Stimulated activated naive B cell treated with anti-CD40 and anti-IgM and Interleukin-4, amounts not matched to agents 10 μg/mL and 1 μg/mL and 100 μg/mL, for 72 hours (primary cell): ENCODE results near the gene SLC25A1.

Source experiments
- ATAC-seq, 2 donors: fragments of 150-1000 bp; cut with Tn5 transposase; replicated peaks; 2 replicates each; pipeline ENCODE4 v1.10.0; 2021; ENCODE audit warnings: moderate library complexity in 1 of 2
- DNase-seq: peaks from one replicate; pipeline ENCODE4 v3.0.0; 2021
- H3K27ac Mint-ChIP-seq: one replicate; pipeline ENCODE4 v1.8.0; 2022; ENCODE audit warnings: mild to moderate bottlenecking, mixed read lengths
- H3K27me3 Mint-ChIP-seq, 2 donors: one replicate each; pipeline ENCODE4 v1.8.0; 2022; ENCODE audit warnings: mixed read lengths in 2 of 2
- H3K36me3 Mint-ChIP-seq, 2 donors: one replicate each; pipeline ENCODE4 v1.8.0; 2022; ENCODE audit warnings: mixed read lengths in 2 of 2, mild to moderate bottlenecking in 1 of 2
- H3K4me1 Mint-ChIP-seq, 2 donors: one replicate each; pipeline ENCODE4 v1.8.0; 2022; ENCODE audit warnings: mixed read lengths in 2 of 2, mild to moderate bottlenecking in 1 of 2
- H3K4me3 Mint-ChIP-seq, 2 donors: one replicate each; pipeline ENCODE4 v1.8.0; 2022; ENCODE audit warnings: mild to moderate bottlenecking in 2 of 2, mixed read lengths in 2 of 2, moderate library complexity in 1 of 2
- H3K9me3 Mint-ChIP-seq, 2 donors: one replicate each; pipeline ENCODE4 v1.8.0; 2022; ENCODE audit warnings: mixed read lengths in 2 of 2, mild to moderate bottlenecking in 1 of 2

Gene SLC25A1

GRCh38 chr22:19197997-19198865 is 19.7 kb upstream of the SLC25A1 start:
- Mint-ChIP-seq H3K27me3 (peaks cover 0 to 3% of the 10 kb centered on the region in 2 donors), H3K36me3 (no peaks in the 10 kb centered on the region), H3K4me1 (peaks cover 9 to 10% of the 10 kb centered on the region in 2 donors), H3K27ac (no peak overlapping the region), H3K9me3 (peaks cover 2 to 5% of the 10 kb centered on the region in 2 donors), H3K4me3 (no peak overlapping the region)
- DNase-seq (no peak), ATAC-seq (no peak)

GRCh38 chr22:19196841-19197612 is 18.5 kb upstream of the SLC25A1 start:
- ATAC-seq (no peak), DNase-seq (no peak)
- H3K9me3 Mint-ChIP-seq, result no peaks in the 10 kb centered on the region
- no peaks in the 10 kb centered on the region for H3K27me3 Mint-ChIP-seq
- H3K27ac Mint-ChIP-seq, result no peak overlapping the region
- no peak overlapping the region for H3K4me3 Mint-ChIP-seq
- H3K36me3 Mint-ChIP-seq, result no peaks in the 10 kb centered on the region
- H3K4me1 Mint-ChIP-seq, result peaks cover 9 to 10% of the 10 kb centered on the region in 2 donors

GRCh38 chr22:19195796-19196731 is 17.5 kb upstream of the SLC25A1 start:
- no peak overlapping the region for H3K27ac Mint-ChIP-seq
- ATAC-seq, result no peak
- H3K4me3 Mint-ChIP-seq, result no peak overlapping the region
- H3K36me3 Mint-ChIP-seq, result no peaks in the 10 kb centered on the region
- DNase-seq, result no peak
- no peaks in the 10 kb centered on the region for H3K27me3 Mint-ChIP-seq
- H3K9me3 Mint-ChIP-seq, result no peaks in the 10 kb centered on the region
- H3K4me1 Mint-ChIP-seq, result peaks cover 9 to 10% of the 10 kb centered on the region in 2 donors

GRCh38 chr22:19194766-19195536 is 16.4 kb upstream of the SLC25A1 start:
- Mint-ChIP-seq H3K36me3 (no peaks in the 10 kb centered on the region), H3K4me1 (peaks cover 9 to 10% of the 10 kb centered on the region in 2 donors), H3K27me3 (no peaks in the 10 kb centered on the region), H3K27ac (no peak overlapping the region), H3K4me3 (no peak overlapping the region), H3K9me3 (no peaks in the 10 kb centered on the region)
- no peak for ATAC-seq
- no peak for DNase-seq

DNA sequence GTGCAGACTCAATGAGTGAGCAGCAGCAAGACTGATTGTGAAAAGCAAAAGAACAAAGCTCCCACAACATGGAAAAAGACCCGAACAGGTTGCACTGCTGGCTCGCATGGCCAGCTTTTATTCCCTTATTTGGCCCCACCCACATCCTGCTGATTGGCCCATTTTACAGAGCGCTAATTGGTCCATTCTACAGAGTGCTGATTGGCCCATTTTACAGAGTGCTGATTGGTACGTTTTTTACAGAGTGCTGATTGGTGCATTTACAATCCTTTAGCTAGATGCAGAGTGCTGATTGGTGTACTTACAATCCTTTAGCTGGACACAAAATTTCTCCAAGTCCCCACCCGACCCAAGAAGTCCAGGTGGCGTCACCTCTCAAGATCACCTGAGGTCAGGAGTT is 15.3 kb upstream of the SLC25A1 start:
- H3K4me1 Mint-ChIP-seq, result peaks cover 9 to 10% of the 10 kb centered on the region in 2 donors
- no peak overlapping the region for H3K27ac Mint-ChIP-seq
- H3K36me3 Mint-ChIP-seq, result no peaks in the 10 kb centered on the region
- no peaks in the 10 kb centered on the region for H3K9me3 Mint-ChIP-seq
- no peak for ATAC-seq
- no peak overlapping the region for H3K4me3 Mint-ChIP-seq
- no peaks in the 10 kb centered on the region for H3K27me3 Mint-ChIP-seq
- no peak for DNase-seq

- no peaks in the 10 kb centered on the region for H3K36me3 Mint-ChIP-seq
- no peak for ATAC-seq
- H3K4me3 Mint-ChIP-seq, result no peak overlapping the region
- DNase-seq, result no peak
- H3K9me3 Mint-ChIP-seq, result no peaks in the 10 kb centered on the region
- H3K27ac Mint-ChIP-seq, result no peak overlapping the region
- H3K4me1 Mint-ChIP-seq, result no peaks in the 10 kb centered on the region
- peaks cover 0 to 6% of the 10 kb centered on the region in 2 donors for H3K27me3 Mint-ChIP-seq
These were observed 9.4 kb upstream of the SLC25A1 start for GRCh38 chr22:19187716-19188563.

DNA sequence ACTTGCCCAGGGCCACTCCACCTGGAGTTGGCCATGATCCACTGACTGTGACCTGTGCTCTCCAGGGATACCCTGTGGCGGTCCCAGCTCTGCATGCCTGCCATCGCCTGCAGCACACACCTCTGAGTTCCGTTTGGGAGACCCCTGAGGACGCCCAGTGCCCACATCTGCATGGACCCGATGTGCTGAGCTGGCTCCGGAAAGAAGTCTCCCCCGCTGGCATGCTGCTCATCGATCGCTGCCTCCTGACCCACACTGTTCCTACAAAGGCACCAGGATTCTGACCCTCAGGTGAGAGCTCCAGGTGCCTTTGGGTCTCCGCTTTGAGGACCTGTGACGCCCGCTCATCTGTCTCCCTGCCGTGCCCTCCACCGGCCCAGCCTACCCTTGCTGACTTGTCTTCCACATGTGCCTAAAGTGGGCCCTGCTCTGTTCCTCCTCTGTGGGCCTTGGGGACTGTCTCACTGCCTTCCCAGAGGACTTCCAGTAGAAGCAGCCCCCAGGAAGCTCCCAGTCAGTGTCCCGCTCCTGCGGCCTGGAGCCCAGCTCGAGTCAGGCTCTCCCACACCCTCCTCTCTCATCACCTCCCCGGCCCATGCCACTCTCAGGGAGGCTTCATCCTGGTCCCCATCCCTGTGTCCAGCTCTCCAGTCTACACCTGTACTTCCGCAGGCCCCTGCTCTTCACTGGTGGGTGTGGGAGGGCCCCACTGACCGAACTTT is 5.9 kb upstream of the SLC25A1 start:
- DNase-seq, result no peak
- Mint-ChIP-seq H3K4me3 (no peak overlapping the region), H3K27me3 (peaks cover 4 to 6% of the 10 kb centered on the region in 2 donors), H3K9me3 (no peaks in the 10 kb centered on the region), H3K36me3 (no peaks in the 10 kb centered on the region), H3K4me1 (peaks cover 10 to 18% of the 10 kb centered on the region in 2 donors), H3K27ac (no peak overlapping the region)
- ATAC-seq, result no peak

DNA sequence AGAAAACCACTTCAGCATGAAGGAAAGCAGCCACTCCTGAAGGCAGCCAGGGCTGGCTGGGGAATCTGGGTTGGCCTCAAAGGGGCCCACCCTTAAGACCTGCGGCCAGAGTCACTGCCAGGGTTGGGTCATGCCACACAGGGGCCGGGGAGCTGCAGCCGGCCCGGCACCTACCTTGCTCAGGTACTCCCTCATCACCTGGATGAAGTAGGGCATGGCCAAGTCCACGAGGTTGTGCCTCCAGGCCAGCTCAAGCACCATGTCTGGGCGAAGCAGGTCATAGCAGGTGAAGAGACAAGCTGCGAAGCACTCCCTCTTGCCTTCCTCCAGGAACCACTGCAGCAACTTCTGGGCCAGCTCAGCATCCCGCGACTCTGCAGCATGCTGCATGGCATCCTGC is 4.7 kb upstream of the SLC25A1 start:
- peaks cover 10 to 24% of the 10 kb centered on the region in 2 donors for H3K4me1 Mint-ChIP-seq

GRCh38 chr22:19182472-19183157 is 4.1 kb upstream of the SLC25A1 start:
- H3K9me3 Mint-ChIP-seq, result no peaks in the 10 kb centered on the region
- peak overlapping the region; percentile 82 for H3K27ac Mint-ChIP-seq
- peaks cover 10 to 26% of the 10 kb centered on the region in 2 donors for H3K4me1 Mint-ChIP-seq
- H3K36me3 Mint-ChIP-seq, result no peaks in the 10 kb centered on the region
- DNase-seq (no peak), ATAC-seq (no peak)
- H3K27me3 Mint-ChIP-seq, result peaks cover 4 to 6% of the 10 kb centered on the region in 2 donors
- H3K4me3 Mint-ChIP-seq, result no peak overlapping the region

More for the DNA sequence above, 4.7 kb upstream of the SLC25A1 start:
- Mint-ChIP-seq H3K36me3 (no peaks in the 10 kb centered on the region), H3K9me3 (no peaks in the 10 kb centered on the region), H3K27me3 (peaks cover 4 to 6% of the 10 kb centered on the region in 2 donors), H3K27ac (no peak overlapping the region), H3K4me3 (no peak overlapping the region)
- ATAC-seq, result no peak
- no peak for DNase-seq

- ATAC-seq, result no peak
- no peaks in the 10 kb centered on the region for H3K36me3 Mint-ChIP-seq
- peaks cover 4 to 6% of the 10 kb centered on the region in 2 donors for H3K27me3 Mint-ChIP-seq
- DNase-seq, result no peak
- H3K27ac Mint-ChIP-seq, result peak overlapping the region; percentile 79
- no peaks in the 10 kb centered on the region for H3K9me3 Mint-ChIP-seq
- peaks cover 12 to 33% of the 10 kb centered on the region in 2 donors for H3K4me1 Mint-ChIP-seq
- H3K4me3 Mint-ChIP-seq, result no peak overlapping the region
These were observed 3.4 kb upstream of the SLC25A1 start for GRCh38 chr22:19181786-19182471.

- Mint-ChIP-seq H3K27ac (no peak overlapping the region), H3K4me1 (peaks cover 19 to 43% of the 10 kb centered on the region in 2 donors), H3K27me3 (peaks cover 4 to 6% of the 10 kb centered on the region in 2 donors), H3K36me3 (peaks cover 2 to 3% of the 10 kb centered on the region in 2 donors), H3K9me3 (no peaks in the 10 kb centered on the region), H3K4me3 (no peak overlapping the region)
- DNase-seq (no peak), ATAC-seq (no peak)
These were observed 2.3 kb upstream of the SLC25A1 start for GRCh38 chr22:19180740-19181410.
